CD4-positive, alpha-beta T cell treated with Interleukin-15 for 4 hours (primary cell): ENCODE results near the gene OR52N2.

Source experiments
- DNase-seq: peaks from one replicate; pipeline ENCODE4 v3.0.0-alpha.2; 2020; ENCODE audit warnings: low spot score

Gene OR52N2

DNA sequence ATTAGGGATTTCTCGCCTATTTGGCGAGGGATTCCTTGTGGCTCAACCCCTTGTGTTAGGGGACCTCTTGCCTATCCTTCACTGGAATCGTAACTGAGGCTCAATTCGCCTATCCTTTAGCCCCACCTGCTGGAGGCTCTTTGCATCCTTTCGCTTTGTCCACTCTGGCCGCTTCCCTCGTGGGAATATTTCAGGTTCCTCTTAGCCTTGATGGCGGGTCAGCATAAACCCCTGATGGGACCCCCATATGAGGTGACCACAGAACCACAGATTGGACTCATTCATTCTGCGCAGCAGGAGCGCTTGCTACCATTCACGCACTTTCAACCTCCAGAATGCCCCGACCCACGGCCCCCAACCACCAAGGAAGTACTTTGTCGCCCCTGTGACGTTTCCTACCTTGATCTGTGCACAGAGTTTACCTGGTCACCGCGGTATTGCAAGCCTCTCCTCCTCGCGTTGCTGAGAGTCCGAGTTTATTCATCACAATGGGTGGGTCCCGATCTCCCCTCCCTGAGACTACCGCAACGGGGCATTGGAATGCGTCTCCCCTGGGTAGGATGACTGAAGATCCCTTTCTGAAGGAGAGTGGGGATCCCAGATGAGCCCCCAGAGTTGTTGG, at the start of gene OR52N2:
TSS of gene OR52N2 (plus strand) at position 425 of the 622 bp plus-strand sequence. CDS start 11,412 bp downstream, outside the sequence.
- peak; percentile 75 for DNase-seq

- DNase-seq: no peak
These were observed 41.7 kb upstream of the OR52N2 start for GRCh38 chr11:5767056-5767455.

GRCh38 chr11:5783255-5783654, 25.5 kb upstream of the OR52N2 start, which contains the start of gene OR52N5:
TSS of gene OR52N5 (minus strand) at chr11:5783355. CDS start at chr11:5778634, 4,721 bp downstream.
- no peak for DNase-seq

- no peak for DNase-seq
These were observed 17.6 kb upstream of the OR52N2 start, which contains the start of gene OR52N1 for GRCh38 chr11:5791165-5791564. TSS of gene OR52N1 (minus strand) at chr11:5791265. CDS start at chr11:5788816, 2,449 bp downstream.

- no peak for DNase-seq
These were observed 12.2 kb upstream of the OR52N2 start for GRCh38 chr11:5796541-5796940.

- DNase-seq: no peak
These were observed 4.7 kb upstream of the OR52N2 start for GRCh38 chr11:5803982-5804381.

- DNase-seq: no peak
These were observed 1.1 kb upstream of the OR52N2 start for GRCh38 chr11:5807580-5807979.

DNA sequence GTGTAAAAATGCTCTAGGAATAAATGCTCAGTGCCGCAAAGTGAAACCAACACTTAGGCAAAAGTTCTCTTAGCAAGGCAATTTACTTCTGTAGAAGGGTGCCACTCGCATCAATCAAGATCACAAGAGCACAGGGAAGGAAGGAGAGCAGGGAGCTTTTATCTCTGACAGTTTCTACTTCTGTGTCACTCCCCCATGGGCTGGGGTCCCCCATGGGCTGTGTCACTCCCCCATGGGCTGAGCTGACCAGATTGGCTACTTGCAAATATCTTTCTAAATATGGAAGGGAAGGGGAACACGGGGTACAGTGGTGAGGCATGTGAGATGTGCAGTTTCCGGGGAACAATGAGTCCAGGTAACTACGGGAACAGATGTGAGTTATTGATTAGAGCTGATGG, 397 bp downstream of the OR52N2 start:
- DNase-seq: no peak

- no peak for DNase-seq
These were observed 1.4 kb downstream of the OR52N2 start for GRCh38 chr11:5809905-5810795.

GRCh38 chr11:5815534-5815933, 6.8 kb downstream of the OR52N2 start:
- no peak for DNase-seq

DNA sequence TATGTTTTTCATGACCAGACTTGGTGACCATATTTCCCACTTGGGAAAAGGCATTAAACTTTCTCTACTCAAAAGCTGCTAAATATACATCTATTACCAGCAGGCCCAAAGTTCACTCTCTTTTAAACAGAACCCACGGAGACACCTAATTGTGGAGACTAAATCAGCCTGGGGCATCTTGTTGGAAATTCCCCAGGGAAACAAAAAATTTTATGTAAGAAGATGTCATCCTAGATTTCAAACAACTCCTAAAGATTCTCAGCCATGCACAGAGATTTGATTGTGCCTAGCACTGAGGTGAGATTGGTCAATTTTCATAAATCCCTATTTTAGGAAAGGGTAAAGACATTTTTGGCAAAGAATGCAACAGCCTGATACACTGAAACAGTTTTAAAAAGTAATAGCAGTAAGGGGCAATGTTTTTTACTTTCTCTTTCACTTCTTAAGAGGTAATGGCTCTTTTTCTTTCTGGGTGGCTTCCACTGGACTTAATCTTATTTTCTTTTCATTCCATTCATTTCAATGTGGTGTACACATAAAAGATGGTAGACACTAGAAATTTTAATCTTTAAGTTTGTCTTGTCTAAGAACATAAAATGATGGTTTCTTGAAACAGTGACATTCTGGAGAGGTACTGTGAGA, 9.6 kb downstream of the OR52N2 start:
- DNase-seq: no peak

GRCh38 chr11:5831196-5831829, 22.6 kb downstream of the OR52N2 start:
- DNase-seq: no peak

DNA sequence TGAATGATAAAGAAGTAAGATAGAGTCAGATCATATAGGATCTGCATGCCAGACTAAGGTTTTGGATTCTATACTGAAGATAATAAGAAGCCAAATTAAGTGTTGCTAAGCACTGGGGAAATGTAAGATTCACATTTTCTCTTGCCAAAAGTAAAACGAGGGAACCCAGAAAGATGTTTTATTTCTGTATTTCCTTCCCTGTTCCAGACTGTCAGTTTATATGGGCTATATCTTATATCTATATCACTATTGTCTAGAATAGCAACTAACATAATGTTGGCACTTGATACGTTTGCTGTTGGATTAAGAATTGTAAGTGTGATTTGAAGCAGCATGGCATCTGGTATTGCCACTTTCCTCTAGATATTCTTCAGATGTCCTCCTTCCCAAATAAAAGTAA, 24.7 kb downstream of the OR52N2 start:
- no peak for DNase-seq

GRCh38 chr11:5837695-5838094, 29.0 kb downstream of the OR52N2 start:
- no peak for DNase-seq

DNA sequence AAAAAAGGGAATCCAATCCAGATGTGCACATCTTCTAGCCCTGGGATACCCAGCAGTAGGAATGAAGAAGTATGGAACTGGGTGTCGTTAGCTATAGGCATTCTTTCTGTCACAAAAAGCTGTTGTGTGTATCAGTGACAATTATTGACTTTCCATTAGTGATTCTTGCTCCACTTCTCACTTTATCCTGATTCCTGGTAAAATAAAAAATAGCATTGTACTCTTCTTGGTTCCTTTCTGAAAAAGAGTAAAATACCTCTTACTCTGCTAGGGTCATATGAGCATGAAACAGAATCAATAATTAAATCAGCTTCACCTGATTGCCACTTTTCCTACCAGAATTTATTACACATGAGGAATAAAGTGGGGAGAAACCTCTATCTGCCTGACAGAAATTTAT, 33.1 kb downstream of the OR52N2 start, which contains the start of gene OR52E6:
TSS of gene OR52E6 (minus strand) at position 101 of the 400 bp plus-strand sequence. CDS start at position 101, 0 bp downstream.
- DNase-seq: no peak

DNA sequence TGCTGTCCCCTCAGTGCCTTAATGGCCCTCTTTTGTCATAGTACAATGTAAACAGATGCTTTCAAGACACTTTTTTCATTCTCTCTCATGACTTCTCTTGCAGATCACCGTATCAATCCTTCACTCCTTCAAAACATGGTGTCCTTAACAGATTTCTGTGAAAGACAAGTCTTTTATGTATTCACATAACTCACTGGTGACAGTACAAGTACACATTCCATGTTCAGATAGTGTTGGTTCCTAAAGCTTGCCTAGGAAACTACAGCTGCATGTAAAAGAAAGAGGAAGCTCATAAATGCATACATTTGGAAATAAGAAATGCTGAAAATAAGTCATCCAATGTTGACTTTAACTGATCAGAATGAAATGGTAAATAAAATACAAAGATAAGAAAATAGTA, 38.0 kb downstream of the OR52N2 start:
- DNase-seq: no peak

DNA sequence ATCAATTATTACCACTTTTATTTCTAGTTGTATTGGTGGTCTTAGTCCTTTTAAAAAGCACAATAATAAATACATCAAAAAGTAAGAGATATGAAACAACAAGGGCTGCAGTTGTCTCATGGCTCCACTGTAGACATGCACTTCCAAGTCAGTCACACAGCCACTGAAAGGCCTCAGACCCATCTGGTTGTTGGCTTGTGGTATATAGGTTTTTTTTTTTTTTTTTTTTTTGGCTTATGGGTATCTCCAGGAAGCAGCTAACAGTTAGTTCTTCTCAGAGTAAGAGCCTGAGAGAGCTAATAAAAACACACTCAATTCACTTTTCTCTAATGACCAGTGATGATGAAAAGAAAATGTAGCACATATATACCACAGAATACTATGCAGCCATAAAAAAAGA, 39.0 kb downstream of the OR52N2 start:
- no peak for DNase-seq

GRCh38 chr11:5851002-5851401, 42.3 kb downstream of the OR52N2 start:
- no peak for DNase-seq

GRCh38 chr11:5857590-5857989, 48.9 kb downstream of the OR52N2 start, which contains the start of gene OR52E8:
TSS of gene OR52E8 (minus strand) at chr11:5857690. CDS start at chr11:5857690, 0 bp downstream.
- no peak for DNase-seq

GRCh38 chr11:5865826-5866225, 57.1 kb downstream of the OR52N2 start:
- DNase-seq: no peak
